Endometrial microvascular endothelial cells (primary cell): ENCODE measurements around the gene IFI27. TPM values are rescaled to one million over a fixed set of nuclear protein-coding genes. Genes with fewer than 3 reads are reported as not detected.

Experiments used
- in situ Hi-C: cut with HindIII; loops from 2 replicates; pipeline ENCODE4 v1.10.0; 2017; ENCODE audit warnings: low sequenced_read_pairs, low pct_unique_long_range_greater_than_20kb; ENCODE audit errors: inconsistent ontology term
- total RNA-seq: library from RNA; depleted of rRNA; stranded (reverse); fragments of >200 nt; gene quantifications from one replicate; pipeline ENCODE4 v1.2.3, GENCODE V29; 2015; ENCODE audit errors: inconsistent ontology term

Gene IFI27
- total RNA-seq, 1 donor from 2014 or later, result 1,781 TPM

- in situ Hi-C loops, result no loop called here
Observed at GRCh38 chr14:94100847-94101246, 9.7 kb upstream of the IFI27 start.

- in situ Hi-C loops, result no loop called here
Observed at GRCh38 chr14:94101748-94102147, 8.8 kb upstream of the IFI27 start.

GRCh38 chr14:94102768-94103482 is 7.6 kb upstream of the IFI27 start:
- in situ Hi-C loops, result no loop called here

- in situ Hi-C loops, result no loop called here
Observed at GRCh38 chr14:94103554-94104150, 6.9 kb upstream of the IFI27 start.

GRCh38 chr14:94104731-94105130 is 5.8 kb upstream of the IFI27 start:
- in situ Hi-C loops, result no loop called here

- in situ Hi-C loops, result no loop called here
Observed at GRCh38 chr14:94109915-94110250, 653 bp upstream of the IFI27 start.

- in situ Hi-C loops, result no loop called here
Observed at GRCh38 chr14:94111276-94112095, 950 bp downstream of the IFI27 start.

- in situ Hi-C loops, result no loop called here
Observed at GRCh38 chr14:94112513-94113063, 2.1 kb downstream of the IFI27 start.

- in situ Hi-C loops, result no loop called here
Observed at GRCh38 chr14:94113073-94113472, 2.5 kb downstream of the IFI27 start.

GRCh38 chr14:94113490-94113889 is 3.0 kb downstream of the IFI27 start:
- in situ Hi-C loops, result no loop called here

GRCh38 chr14:94113908-94114588 is 3.5 kb downstream of the IFI27 start:
- in situ Hi-C loops, result no loop called here

GRCh38 chr14:94114589-94115057 is 4.1 kb downstream of the IFI27 start:
- in situ Hi-C loops, result no loop called here

- in situ Hi-C loops, result no loop called here
Observed at GRCh38 chr14:94115058-94115591, 4.6 kb downstream of the IFI27 start.

GRCh38 chr14:94115631-94116030 is 5.1 kb downstream of the IFI27 start:
- in situ Hi-C loops, result no loop called here

GRCh38 chr14:94116701-94117100 is 6.2 kb downstream of the IFI27 start:
- in situ Hi-C loops, result no loop called here

- in situ Hi-C loops, result no loop called here
Observed at GRCh38 chr14:94117856-94118255, 7.3 kb downstream of the IFI27 start.

GRCh38 chr14:94119071-94119470 is 8.5 kb downstream of the IFI27 start:
- in situ Hi-C loops, result no loop called here

- in situ Hi-C loops, result no loop called here
Observed at GRCh38 chr14:94120667-94121340, 10.3 kb downstream of the IFI27 start.
